Parathyroid adenoma (tissue), 2 donors: ENCODE measurements around the gene OLIG1.

ENCODE experiments used
- H2AFZ ChIP-seq: fragments of 300-600 bp; sonication (generic); one replicate; pipeline ENCODE4 v1.7.0; 2017; ENCODE audit warnings: antibody characterized with exemption, mild to moderate bottlenecking
- H3K27ac ChIP-seq: fragments of 300-600 bp; sonication (generic); one replicate; pipeline ENCODE4 v1.7.0; 2017
- H3K27me3 ChIP-seq: fragments of 300-600 bp; sonication (generic); one replicate; pipeline ENCODE4 v1.7.0; 2017; ENCODE audit warnings: low read length; ENCODE audit not compliant: control insufficient read depth, insufficient read depth
- H3K36me3 ChIP-seq: fragments of 300-600 bp; sonication (generic); one replicate; pipeline ENCODE4 v1.7.0; 2017; ENCODE audit warnings: low read length; ENCODE audit not compliant: control insufficient read depth, insufficient read depth
- H3K4me1 ChIP-seq: fragments of 300-600 bp; sonication (generic); one replicate; pipeline ENCODE4 v1.7.0; 2017; ENCODE audit warnings: control low read depth
- H3K4me2 ChIP-seq: fragments of 300-600 bp; sonication (generic); one replicate; pipeline ENCODE4 v1.7.0; 2017; ENCODE audit warnings: low read length
- H3K4me3 ChIP-seq: fragments of 300-600 bp; sonication (generic); one replicate; pipeline ENCODE4 v1.7.0; 2017; ENCODE audit warnings: low read depth, low read length
- H3K79me2 ChIP-seq: fragments of 300-600 bp; sonication (generic); one replicate; pipeline ENCODE4 v1.7.0; 2017; ENCODE audit warnings: control low read depth
- H3K9ac ChIP-seq: fragments of 300-600 bp; sonication (generic); one replicate; pipeline ENCODE4 v1.7.0; 2017; ENCODE audit warnings: mild to moderate bottlenecking
- H3K9me3 ChIP-seq: fragments of 300-600 bp; sonication (generic); one replicate; pipeline ENCODE4 v1.7.0; 2017; ENCODE audit warnings: low read length; ENCODE audit not compliant: control insufficient read depth
- TF ChIP-seq, protein P1 (sequence below): fragments of 300-600 bp; sonication (generic); IDR thresholded peaks from one replicate; pipeline ENCODE4 v1.7.0; 2017; ENCODE audit warnings: antibody characterized with exemption, mild to moderate bottlenecking
- donor health status: primary hyperparathyroidism.

OLIG1 gene

DNA sequence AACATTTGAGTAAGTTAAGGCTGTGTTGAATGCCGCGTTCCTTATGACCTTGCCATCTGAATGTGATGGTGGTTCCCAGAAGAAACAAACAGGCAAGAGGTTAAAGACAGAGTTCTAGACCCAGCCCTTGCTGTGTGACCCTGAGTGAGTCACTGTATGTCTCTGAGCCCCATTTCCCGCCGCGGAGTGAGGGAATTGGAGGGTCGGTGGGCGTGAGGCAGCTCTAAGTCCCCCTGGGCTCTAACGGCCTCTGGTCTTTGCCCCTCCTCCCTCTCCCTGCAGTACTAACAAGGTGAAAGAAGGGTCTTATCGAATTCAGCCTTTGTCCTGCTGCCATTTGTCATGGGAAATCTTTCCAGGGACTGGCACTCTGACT, 40.4 kb downstream of the OLIG1 start:
- no peaks in the 10 kb centered on the region for H3K36me3 ChIP-seq
- no peak overlapping the region for H2AFZ ChIP-seq
- no peak overlapping the region for H3K9ac ChIP-seq
- no peaks in the 10 kb centered on the region for H3K27me3 ChIP-seq
- H3K27ac ChIP-seq: no peak overlapping the region
- no peaks in the 10 kb centered on the region for H3K4me1 ChIP-seq
- no peak overlapping the region for H3K4me3 ChIP-seq
- no peak overlapping the region for H3K4me2 ChIP-seq
- TF ChIP-seq, protein P1, sequence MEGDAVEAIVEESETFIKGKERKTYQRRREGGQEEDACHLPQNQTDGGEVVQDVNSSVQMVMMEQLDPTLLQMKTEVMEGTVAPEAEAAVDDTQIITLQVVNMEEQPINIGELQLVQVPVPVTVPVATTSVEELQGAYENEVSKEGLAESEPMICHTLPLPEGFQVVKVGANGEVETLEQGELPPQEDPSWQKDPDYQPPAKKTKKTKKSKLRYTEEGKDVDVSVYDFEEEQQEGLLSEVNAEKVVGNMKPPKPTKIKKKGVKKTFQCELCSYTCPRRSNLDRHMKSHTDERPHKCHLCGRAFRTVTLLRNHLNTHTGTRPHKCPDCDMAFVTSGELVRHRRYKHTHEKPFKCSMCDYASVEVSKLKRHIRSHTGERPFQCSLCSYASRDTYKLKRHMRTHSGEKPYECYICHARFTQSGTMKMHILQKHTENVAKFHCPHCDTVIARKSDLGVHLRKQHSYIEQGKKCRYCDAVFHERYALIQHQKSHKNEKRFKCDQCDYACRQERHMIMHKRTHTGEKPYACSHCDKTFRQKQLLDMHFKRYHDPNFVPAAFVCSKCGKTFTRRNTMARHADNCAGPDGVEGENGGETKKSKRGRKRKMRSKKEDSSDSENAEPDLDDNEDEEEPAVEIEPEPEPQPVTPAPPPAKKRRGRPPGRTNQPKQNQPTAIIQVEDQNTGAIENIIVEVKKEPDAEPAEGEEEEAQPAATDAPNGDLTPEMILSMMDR: no peak
- no peaks in the 10 kb centered on the region for H3K9me3 ChIP-seq
- H3K79me2 ChIP-seq: no peaks in the 10 kb centered on the region

GRCh38 chr21:33111577-33111976, 41.6 kb downstream of the OLIG1 start:
- Histone ChIP-seq H3K4me3 (no peak overlapping the region), H3K27ac (no peak overlapping the region), H3K79me2 (no peaks in the 10 kb centered on the region), H3K27me3 (no peaks in the 10 kb centered on the region), H3K36me3 (no peaks in the 10 kb centered on the region), H3K4me1 (no peaks in the 10 kb centered on the region), H3K4me2 (no peak overlapping the region), H3K9ac (no peak overlapping the region), H3K9me3 (no peaks in the 10 kb centered on the region), H2AFZ (no peak overlapping the region)
- TF ChIP-seq, protein P1: no peak

DNA sequence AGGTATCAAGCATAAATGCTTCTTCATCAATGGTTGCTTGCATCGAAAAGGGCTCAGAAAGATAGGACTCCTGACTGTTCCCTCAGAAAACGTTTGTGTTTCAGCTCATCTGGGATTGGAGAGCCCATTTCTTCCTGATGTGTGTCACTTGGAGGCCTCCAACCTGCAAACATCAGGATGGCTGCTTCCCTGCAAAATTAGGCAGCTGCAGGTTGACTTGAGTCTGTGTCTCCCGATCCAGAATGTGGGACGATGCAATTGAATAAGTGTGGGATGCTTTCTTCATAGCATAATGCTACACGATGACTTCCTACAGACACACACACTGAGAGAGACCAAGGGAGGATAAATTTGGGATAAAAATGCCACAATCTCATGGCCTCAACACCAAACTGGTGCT, 42.2 kb downstream of the OLIG1 start:
- Histone ChIP-seq H2AFZ (no peak overlapping the region), H3K4me2 (no peak overlapping the region), H3K4me1 (no peaks in the 10 kb centered on the region), H3K79me2 (no peaks in the 10 kb centered on the region), H3K4me3 (no peak overlapping the region), H3K9me3 (no peaks in the 10 kb centered on the region), H3K36me3 (no peaks in the 10 kb centered on the region), H3K9ac (no peak overlapping the region), H3K27ac (no peak overlapping the region), H3K27me3 (no peaks in the 10 kb centered on the region)
- TF ChIP-seq, protein P1: no peak

DNA sequence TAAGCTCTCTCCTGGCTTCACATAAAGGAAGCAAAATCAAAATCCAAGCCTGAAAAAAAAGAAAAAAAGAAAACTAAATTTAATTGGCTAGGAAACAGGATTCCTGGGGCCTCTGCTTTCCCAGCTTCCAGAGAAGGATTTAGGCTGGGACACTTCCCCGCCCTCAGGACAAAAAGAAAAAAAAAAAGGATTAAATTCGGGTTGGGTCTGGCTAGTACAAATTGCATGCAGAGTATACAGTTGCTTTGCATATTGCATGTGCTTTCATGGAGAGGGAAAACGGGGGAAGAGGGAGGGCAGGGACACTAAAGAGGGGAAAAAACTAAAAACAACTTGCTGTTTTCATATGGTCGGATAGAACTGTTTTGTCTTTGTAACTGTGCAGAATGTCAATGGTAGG, 42.7 kb downstream of the OLIG1 start:
- Histone ChIP-seq H3K9me3 (no peaks in the 10 kb centered on the region), H3K36me3 (no peaks in the 10 kb centered on the region)
- TF ChIP-seq, protein P1: no peak

GRCh38 chr21:33113131-33113530, 43.2 kb downstream of the OLIG1 start:
- Histone ChIP-seq H2AFZ (no peak overlapping the region), H3K4me3 (no peak overlapping the region), H3K4me1 (no peaks in the 10 kb centered on the region), H3K79me2 (no peaks in the 10 kb centered on the region), H3K9me3 (no peaks in the 10 kb centered on the region), H3K9ac (no peak overlapping the region), H3K36me3 (no peaks in the 10 kb centered on the region), H3K27me3 (no peaks in the 10 kb centered on the region), H3K4me2 (no peak overlapping the region), H3K27ac (no peak overlapping the region)
- TF ChIP-seq, protein P1: no peak

More for the DNA sequence above, 42.7 kb downstream of the OLIG1 start:
- Histone ChIP-seq H3K9ac (no peak overlapping the region), H3K27ac (no peak overlapping the region), H3K4me1 (no peaks in the 10 kb centered on the region), H3K4me3 (no peak overlapping the region), H3K79me2 (no peaks in the 10 kb centered on the region), H3K4me2 (no peak overlapping the region), H2AFZ (no peak overlapping the region), H3K27me3 (no peaks in the 10 kb centered on the region)
